K562 (cell line): Measurements from ENCODE around the gene XPR1. TPM values are rescaled to one million over a fixed set of nuclear protein-coding genes. Genes with fewer than 3 reads are reported as not detected.

Source experiments
- BCLAF1 ChIP-seq, 2 experiments: fragments of 450-650 bp in 1 of 2; IDR thresholded peaks; 2 replicates each; pipeline ENCODE4 v1.6.1; 2011 to 2017; ENCODE audit warnings: low read depth in 2 of 2, antibody characterized with exemption in 1 of 2, borderline replicate concordance in 1 of 2, low read length in 1 of 2, mild to moderate bottlenecking in 1 of 2, mixed read lengths in 1 of 2; ENCODE audit not compliant: control insufficient read depth in 1 of 2
- BRCA1 ChIP-seq, 2 experiments: fragments of 450-650 bp in 1 of 2; sonication (generic) in 1 of 2; formaldehyde crosslinking in 1 of 2; IDR thresholded peaks; 2 replicates each; pipeline versions ENCODE4 v1.5.0 to v1.6.1; 2017 to 2020; ENCODE audit warnings: mild to moderate bottlenecking in 1 of 2, missing genetic modification reagents in 1 of 2
- DPF2 ChIP-seq: fragments of 450-650 bp; IDR thresholded peaks from 2 replicates; pipeline ENCODE4 v1.6.1; 2016
- ELF2 ChIP-seq: fragments of 250-450 bp; sonication (Bioruptor Pico); IDR thresholded peaks from 2 replicates; pipeline ENCODE4 v1.5.0; 2021; ENCODE audit warnings: mild to moderate bottlenecking
- ESRRA ChIP-seq: fragments of 450-650 bp; IDR thresholded peaks from 2 replicates; pipeline ENCODE4 v1.6.1; 2014; ENCODE audit warnings: low read depth, mild to moderate bottlenecking, moderate library complexity, borderline replicate concordance
- GATAD2A ChIP-seq: fragments of 450-650 bp; IDR thresholded peaks from 2 replicates; pipeline ENCODE4 v1.6.1; 2017
- MAZ ChIP-seq, 2 experiments: fragments of 450-650 bp in 1 of 2; sonication (generic) in 1 of 2; formaldehyde crosslinking; IDR thresholded peaks in 1 of 2; conservative IDR thresholded peaks in 1 of 2; 2 replicates each; pipeline versions ENCODE4 v1.4.0 to v1.5.0; 2020; ENCODE audit warnings: mild to moderate bottlenecking in 1 of 2, missing genetic modification reagents in 1 of 2
- MTA3 ChIP-seq: fragments of 450-650 bp; formaldehyde crosslinking; IDR thresholded peaks from 2 replicates; pipeline ENCODE4 v1.6.1; 2017; ENCODE audit warnings: mild to moderate bottlenecking, borderline replicate concordance
- NBN ChIP-seq: fragments of 450-650 bp; IDR thresholded peaks from 2 replicates; pipeline ENCODE4 v1.6.1; 2016; ENCODE audit warnings: low read depth, mild to moderate bottlenecking
- NR1H2 ChIP-seq: sonication (generic); formaldehyde crosslinking; IDR thresholded peaks from 2 replicates; pipeline ENCODE4 v1.4.0; 2020; ENCODE audit warnings: mild to moderate bottlenecking, missing genetic modification reagents
- NR4A1 ChIP-seq, 2 experiments: fragments of 250-450 bp in 1 of 2; fragments of 450-650 bp in 1 of 2; sonication (Bioruptor Pico) in 1 of 2; IDR thresholded peaks; 2 replicates each; pipeline versions ENCODE4 v1.4.0 to v1.6.1; 2016 to 2020; ENCODE audit warnings: mild to moderate bottlenecking in 2 of 2, missing compliant biosample characterization in 1 of 2, missing genetic modification characterization in 1 of 2, moderate library complexity in 1 of 2
- PBX2 ChIP-seq, 2 experiments: IDR thresholded peaks in 1 of 2; conservative IDR thresholded peaks in 1 of 2; 2 replicates each; pipeline ENCODE4 v1.6.1; 2016; ENCODE audit warnings: low read depth in 2 of 2, mild to moderate bottlenecking in 1 of 2, missing compliant biosample characterization in 1 of 2, missing genetic modification characterization in 1 of 2, moderate library complexity in 1 of 2
- PURB ChIP-seq: sonication (generic); formaldehyde crosslinking; IDR thresholded peaks from 2 replicates; pipeline ENCODE4 v1.9.0; 2021; ENCODE audit warnings: low read depth, mild to moderate bottlenecking, missing genetic modification reagents
- TGIF2 ChIP-seq: sonication (generic); formaldehyde crosslinking; IDR thresholded peaks from 2 replicates; pipeline ENCODE4 v1.8.1; 2022; ENCODE audit warnings: mild to moderate bottlenecking, missing genetic modification reagents, moderate library complexity
- U2AF2 ChIP-seq: fragments of 200-400 bp; formaldehyde crosslinking; optimal IDR thresholded peaks from 2 replicates; pipeline ENCODE3; 2017; ENCODE audit warnings: low read depth, mild to moderate bottlenecking, low read length
- YBX1 ChIP-seq: fragments of 450-650 bp; IDR thresholded peaks from 2 replicates; pipeline ENCODE4 v1.7.1; 2016; ENCODE audit warnings: mild to moderate bottlenecking
- ZNF311 ChIP-seq: fragments of 250-450 bp; sonication (Bioruptor Pico); IDR thresholded peaks from 2 replicates; pipeline ENCODE4 v1.4.0; 2020; ENCODE audit warnings: mild to moderate bottlenecking, moderate library complexity
- ZNF740 ChIP-seq, 3 experiments: fragments of 200-800 bp in 1 of 3; sonication (Bioruptor generic) in 1 of 3; sonication (generic) in 1 of 3; formaldehyde crosslinking in 1 of 3; IDR thresholded peaks; 2 replicates each; pipeline versions ENCODE4 v1.6.1 to v1.8.0; 2016 to 2022; ENCODE audit warnings: mild to moderate bottlenecking in 2 of 3, missing compliant biosample characterization in 2 of 3, missing genetic modification characterization in 2 of 3, missing genetic modification reagents in 1 of 3
- polyA plus RNA-seq, 8 experiments: library from polyadenylated mRNA; depleted of rRNA in 4 of 8; stranded (reverse) in 5 of 8; unstranded in 3 of 8; fragments of >200 nt; fragmentation: Nextera tagmentation in 2 of 8; fragmentation: Illumina TruSeq in 1 of 8; extraction: Ambion mirVana in 2 of 8; extraction: Trizol in 1 of 8; gene quantifications; 2 replicates each; pipeline versions ENCODE4 v1.2.1 to v1.2.3, GENCODE V29; 2011 to 2014; ENCODE audit warnings: inconsistent platforms in 1 of 8, missing spikeins in 1 of 8
- total RNA-seq, 7 experiments: library from RNA; depleted of rRNA in 6 of 7; stranded (reverse); fragments of >200 nt in 6 of 7; fragmentation: Illumina TruSeq in 2 of 7; extraction: Trizol in 2 of 7; gene quantifications; 2 replicates each; pipeline versions ENCODE4 v1.2.1 to v1.2.3, GENCODE V29; 2011 to 2021; ENCODE audit warnings: low replicate concordance in 1 of 7

Gene XPR1
- total and polyA plus RNA-seq, 9 of the 15 experiments (the other 6 are each of a cell fraction or from before 2014, with no cell fraction given): 3.0 to 66.2 (median 38.6) TPM

GRCh38 chr1:180632326-180633056 lies 669 bp downstream of the XPR1 start (continued):
- no peak for TF ChIP-seq NR1H2 (CRISPR knock-in tag)
- TF ChIP-seq TGIF2 (CRISPR knock-in tag): peak; percentile 82; the same call in 1 of the 2 replicates
- peak; percentile 56; the same call in 1 of the 2 replicates for TF ChIP-seq MTA3
- TF ChIP-seq BRCA1 (IDR thresholded peaks at IDR 0.05): no peak
- no peak for TF ChIP-seq BRCA1 (CRISPR knock-in tag; IDR thresholded peaks at IDR 0.05)
- peak; percentile 58; the same call in 1 of the 2 replicates for TF ChIP-seq ESRRA
- no peak for TF ChIP-seq NR4A1 (CRISPR knock-in tag; IDR thresholded peaks at IDR 0.05)
- 0 out of 2 replicates have a peak, but pooled peaks have one; percentile 20 for TF ChIP-seq NR4A1 (tag; IDR thresholded peaks at IDR 0.05)
- TF ChIP-seq BCLAF1 (IDR thresholded peaks at IDR 0.05; ENCODE audit: borderline replicate concordance in 1 of 2, control insufficient read depth in 1 of 2, low read depth in 2 of 2, low read length in 1 of 2): no peak
- TF ChIP-seq NBN: 0 out of 2 replicates have a peak, but pooled peaks have one; percentile 37
- TF ChIP-seq MAZ (CRISPR knock-in tag; conservative IDR thresholded peaks at IDR 0.05 in 1 of 2, IDR thresholded peaks at IDR 0.05 in 1 of 2): peak; percentile 6 to 54; a peak in 3 of 4 replicates
- peak; percentile 68 for TF ChIP-seq GATAD2A
- no peak for TF ChIP-seq ELF2
- TF ChIP-seq U2AF2: no peak
- TF ChIP-seq ZNF311: no peak
- no peak for TF ChIP-seq YBX1
- TF ChIP-seq ZNF740 (CRISPR knock-in tag; IDR thresholded peaks at IDR 0.05): peak; percentile 37; the same call in 1 of the 2 replicates
- TF ChIP-seq ZNF740 (tag; IDR thresholded peaks at IDR 0.05): no peak
- no peak; the same call in 1 of the 2 replicates for TF ChIP-seq DPF2
- no peak for TF ChIP-seq PBX2 (CRISPR knock-in tag; IDR thresholded peaks at IDR 0.05; ENCODE audit: low read depth)
- TF ChIP-seq PBX2 (tag; conservative IDR thresholded peaks at IDR 0.05; ENCODE audit: low read depth): no peak
- TF ChIP-seq PURB (CRISPR knock-in tag): no peak
